Gastrocnemius medialis (tissue), 4 donors: Measurements from ENCODE around the gene PBX3.

Source experiments
- POLR2A ChIP-seq, 2 donors: fragments of 450-650 bp; IDR thresholded peaks; one replicate each; pipeline ENCODE4 v1.6.1; 2017; ENCODE audit warnings: antibody characterized with exemption in 2 of 2, mild to moderate bottlenecking in 2 of 2, moderate library complexity in 2 of 2
- TF ChIP-seq, protein P1 (sequence below), 5 experiments: fragments of 450-650 bp in 3 of 5; fragments of 200-600 bp in 2 of 5; sonication (generic) in 2 of 5; IDR thresholded peaks in 4 of 5; conservative IDR thresholded peaks in 1 of 5; 1 replicate in 4 of 5; 2 replicates in 1 of 5; pipeline ENCODE4 v1.5.1; 2016 to 2019; ENCODE audit warnings: antibody characterized with exemption in 5 of 5, mild to moderate bottlenecking in 3 of 5, moderate library complexity in 3 of 5

DNA sequence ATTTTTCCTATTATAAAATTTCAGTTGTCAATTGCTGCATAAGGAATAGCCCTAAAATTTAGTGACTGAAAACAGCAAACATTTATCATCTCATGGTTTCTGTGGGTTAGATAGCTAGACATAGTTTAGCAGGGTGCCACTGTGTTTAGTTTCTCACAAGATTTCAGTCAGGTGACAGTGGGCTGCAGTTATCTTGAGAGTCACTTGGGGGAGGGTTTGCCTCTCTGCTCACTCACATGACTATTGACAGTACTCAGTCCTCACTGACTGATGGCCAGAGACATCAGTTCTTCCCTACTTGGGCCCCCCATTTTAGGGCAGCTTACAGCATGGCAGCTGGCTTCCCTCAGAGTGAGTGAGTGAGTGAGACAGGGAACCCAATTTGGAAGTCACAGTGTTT, 42.0 kb downstream of the PBX3 start:
- TF ChIP-seq, protein P1, sequence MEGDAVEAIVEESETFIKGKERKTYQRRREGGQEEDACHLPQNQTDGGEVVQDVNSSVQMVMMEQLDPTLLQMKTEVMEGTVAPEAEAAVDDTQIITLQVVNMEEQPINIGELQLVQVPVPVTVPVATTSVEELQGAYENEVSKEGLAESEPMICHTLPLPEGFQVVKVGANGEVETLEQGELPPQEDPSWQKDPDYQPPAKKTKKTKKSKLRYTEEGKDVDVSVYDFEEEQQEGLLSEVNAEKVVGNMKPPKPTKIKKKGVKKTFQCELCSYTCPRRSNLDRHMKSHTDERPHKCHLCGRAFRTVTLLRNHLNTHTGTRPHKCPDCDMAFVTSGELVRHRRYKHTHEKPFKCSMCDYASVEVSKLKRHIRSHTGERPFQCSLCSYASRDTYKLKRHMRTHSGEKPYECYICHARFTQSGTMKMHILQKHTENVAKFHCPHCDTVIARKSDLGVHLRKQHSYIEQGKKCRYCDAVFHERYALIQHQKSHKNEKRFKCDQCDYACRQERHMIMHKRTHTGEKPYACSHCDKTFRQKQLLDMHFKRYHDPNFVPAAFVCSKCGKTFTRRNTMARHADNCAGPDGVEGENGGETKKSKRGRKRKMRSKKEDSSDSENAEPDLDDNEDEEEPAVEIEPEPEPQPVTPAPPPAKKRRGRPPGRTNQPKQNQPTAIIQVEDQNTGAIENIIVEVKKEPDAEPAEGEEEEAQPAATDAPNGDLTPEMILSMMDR (IDR thresholded peaks at IDR 0.05 in 4 of 5, conservative IDR thresholded peaks at IDR 0.05 in 1 of 5): no peak
- TF ChIP-seq POLR2A (IDR thresholded peaks at IDR 0.05): no peak
